ENCODE measurements around the gene NAA60. TPM values are rescaled to one million over a fixed set of nuclear protein-coding genes. Genes with fewer than 3 reads are reported as not detected.

NAA60 gene
- total and polyA plus RNA-seq, 9 of the 15 experiments (the other 6 are each of a cell fraction or from before 2014, with no cell fraction given), result 2.1 to 49.4 (median 10.3) TPM

GRCh38 chr16:3400779-3401688, 42.4 kb upstream of the NAA60 start, which contains the start of the genes ZNF174 and ZSCAN32 (continued):
- TF ChIP-seq CBX1 (IDR thresholded peaks at IDR 0.05; ENCODE audit: low read depth) (peak; percentile 95), E2F3 (CRISPR knock-in tag; IDR thresholded peaks at IDR 0.05) (peak; percentile 51; the same call in 1 of the 2 replicates), EP400 (IDR thresholded peaks at IDR 0.05) (peak; percentile 34; the same call in 1 of the 2 replicates), ZNF282 (CRISPR knock-in tag; IDR thresholded peaks at IDR 0.05) (no peak; the same call in 1 of the 2 replicates), POLR2H (tag; IDR thresholded peaks at IDR 0.05; ENCODE audit: low read depth) (peak; percentile 60), ATF7 (IDR thresholded peaks at IDR 0.05) (peak; percentile 92), PHF8 (IDR thresholded peaks at IDR 0.05; ENCODE audit: borderline replicate concordance, low read length) (peak; percentile 91; the same call in 1 of the 2 replicates), RBBP5 (IDR thresholded peaks at IDR 0.05; ENCODE audit: borderline replicate concordance, insufficient read depth, low read length, poor library complexity, severe bottlenecking) (peak; percentile 84), ZZZ3 (IDR thresholded peaks at IDR 0.05) (no peak), HNRNPL (IDR thresholded peaks at IDR 0.05; ENCODE audit: low read depth, low read length) (peak; percentile 57; the same call in 1 of the 2 replicates), ARID4B (CRISPR knock-in tag; IDR thresholded peaks at IDR 0.05) (peak; percentile 77), RNF2 (IDR thresholded peaks at IDR 0.05) (peak; percentile 73; the same call in 1 of the 2 replicates), NBN (IDR thresholded peaks at IDR 0.05; ENCODE audit: low read depth) (0 out of 2 replicates have a peak, but pooled peaks have one; percentile 21), ZNF431 (CRISPR knock-in tag; IDR thresholded peaks at IDR 0.05) (peak; percentile 77; the same call in 1 of the 2 replicates), ETS1 (conservative IDR thresholded peaks at IDR 0.05; ENCODE audit: control insufficient read depth, low read depth, low read length) (peak; percentile 59; the same call in 1 of the 2 replicates), FOSL1 (tag; conservative IDR thresholded peaks at IDR 0.05) (peak; percentile 63), CHD1 (IDR thresholded peaks at IDR 0.05; ENCODE audit: low read length) (peak; percentile 41), SP1 (CRISPR knock-in tag; IDR thresholded peaks at IDR 0.05) (peak; percentile 97), CBX3 (IDR thresholded peaks at IDR 0.05; ENCODE audit: borderline replicate concordance in 1 of 2, low read length in 2 of 2) (peak in 1 of 2 experiments; percentile 33; a peak in 1 of 3 replicates)
- TF ChIP-seq, protein P1, sequence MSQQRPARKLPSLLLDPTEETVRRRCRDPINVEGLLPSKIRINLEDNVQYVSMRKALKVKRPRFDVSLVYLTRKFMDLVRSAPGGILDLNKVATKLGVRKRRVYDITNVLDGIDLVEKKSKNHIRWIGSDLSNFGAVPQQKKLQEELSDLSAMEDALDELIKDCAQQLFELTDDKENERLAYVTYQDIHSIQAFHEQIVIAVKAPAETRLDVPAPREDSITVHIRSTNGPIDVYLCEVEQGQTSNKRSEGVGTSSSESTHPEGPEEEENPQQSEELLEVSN (IDR thresholded peaks at IDR 0.05; ENCODE audit: borderline replicate concordance in 1 of 2, extremely low read depth in 1 of 2, insufficient read depth in 1 of 2, insufficient read length in 1 of 2, low read depth in 1 of 2, low read length in 1 of 2, poor library complexity in 1 of 2, severe bottlenecking in 1 of 2), result peak; percentile 66 to 80
